ENCODE measurements around the gene ATP5MG. TPM values are rescaled to one million over a fixed set of nuclear protein-coding genes. Genes with fewer than 3 reads are reported as not detected.

ATP5MG gene
- total RNA-seq, 2 donors from 2014 or later = 214 to 283 TPM

DNA sequence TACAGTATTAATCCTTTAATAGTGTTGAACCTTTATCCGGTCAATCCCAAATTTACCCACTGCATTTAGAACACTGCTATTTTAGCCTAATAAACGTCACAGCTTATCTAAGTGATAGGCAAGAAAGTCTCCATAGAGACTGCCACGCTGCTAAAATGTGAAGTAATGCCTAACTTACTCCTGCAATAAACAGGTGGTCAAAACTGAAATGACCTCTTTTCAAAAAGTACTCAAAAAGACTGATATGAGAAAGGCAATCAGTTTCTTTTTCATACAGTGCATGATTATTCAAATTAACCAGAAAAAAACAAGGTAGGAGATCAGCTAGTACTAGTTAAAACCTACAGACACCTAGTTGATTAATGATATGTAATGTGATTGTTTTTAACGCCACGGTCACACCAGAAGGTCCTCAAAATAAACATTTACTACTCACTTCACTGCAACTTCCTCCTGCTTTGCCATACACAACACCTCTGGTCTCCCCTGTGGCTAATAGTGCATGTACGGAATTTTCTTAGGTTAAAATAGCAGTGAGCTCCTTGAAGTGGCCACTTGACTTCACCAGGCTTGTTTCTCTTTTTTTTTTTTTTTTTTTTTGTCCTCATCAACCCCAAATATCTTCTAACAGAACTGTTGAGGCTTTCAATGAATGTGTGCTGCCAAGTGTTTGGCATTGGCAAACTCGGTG is 8.8 kb downstream of the ATP5MG start:
- no peaks in the 10 kb centered on the region for H3K9me3 ChIP-seq (ENCODE audit: control insufficient read depth, low read length)
- Mint-ChIP-seq H3K9me3 (no peaks in the 10 kb centered on the region), H3K4me3 (no peak overlapping the region), H3K4me1 (peaks cover 11% of the 10 kb centered on the region), H3K27me3 (ENCODE audit: insufficient read depth) (no peaks in the 10 kb centered on the region), H3K36me3 (ENCODE audit: low read depth) (peaks cover 25% of the 10 kb centered on the region), H3K27ac (no peak overlapping the region)
- H3K36me3 ChIP-seq (ENCODE audit: control insufficient read depth, insufficient read depth, low read length) = peaks cover 41% of the 10 kb centered on the region
- H3K27me3 ChIP-seq (ENCODE audit: control insufficient read depth, insufficient read depth, low read length, poor library complexity, severe bottlenecking) = no peaks in the 10 kb centered on the region
- TF ChIP-seq, protein P1, sequence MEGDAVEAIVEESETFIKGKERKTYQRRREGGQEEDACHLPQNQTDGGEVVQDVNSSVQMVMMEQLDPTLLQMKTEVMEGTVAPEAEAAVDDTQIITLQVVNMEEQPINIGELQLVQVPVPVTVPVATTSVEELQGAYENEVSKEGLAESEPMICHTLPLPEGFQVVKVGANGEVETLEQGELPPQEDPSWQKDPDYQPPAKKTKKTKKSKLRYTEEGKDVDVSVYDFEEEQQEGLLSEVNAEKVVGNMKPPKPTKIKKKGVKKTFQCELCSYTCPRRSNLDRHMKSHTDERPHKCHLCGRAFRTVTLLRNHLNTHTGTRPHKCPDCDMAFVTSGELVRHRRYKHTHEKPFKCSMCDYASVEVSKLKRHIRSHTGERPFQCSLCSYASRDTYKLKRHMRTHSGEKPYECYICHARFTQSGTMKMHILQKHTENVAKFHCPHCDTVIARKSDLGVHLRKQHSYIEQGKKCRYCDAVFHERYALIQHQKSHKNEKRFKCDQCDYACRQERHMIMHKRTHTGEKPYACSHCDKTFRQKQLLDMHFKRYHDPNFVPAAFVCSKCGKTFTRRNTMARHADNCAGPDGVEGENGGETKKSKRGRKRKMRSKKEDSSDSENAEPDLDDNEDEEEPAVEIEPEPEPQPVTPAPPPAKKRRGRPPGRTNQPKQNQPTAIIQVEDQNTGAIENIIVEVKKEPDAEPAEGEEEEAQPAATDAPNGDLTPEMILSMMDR (conservative IDR thresholded peaks at IDR 0.05) = no peak
- 95 to 97% methylated on average over 5 of the region's 7 CpGs for WGBS, 2 experiments (ENCODE audit: insufficient coverage in 1 of 2, insufficient read length in 1 of 2)
- no peaks in the 10 kb centered on the region for H3K4me1 ChIP-seq (ENCODE audit: control insufficient read depth, insufficient read depth, low read length)
- no peak for DNase-seq
- no peak overlapping the region for H3K9ac ChIP-seq (ENCODE audit: extremely low read depth, low read length, poor library complexity, severe bottlenecking)
- H3K27ac ChIP-seq (ENCODE audit: low read depth, low read length) = no peak overlapping the region
- H3K4me3 ChIP-seq (ENCODE audit: low read length) = no peak overlapping the region

DNA sequence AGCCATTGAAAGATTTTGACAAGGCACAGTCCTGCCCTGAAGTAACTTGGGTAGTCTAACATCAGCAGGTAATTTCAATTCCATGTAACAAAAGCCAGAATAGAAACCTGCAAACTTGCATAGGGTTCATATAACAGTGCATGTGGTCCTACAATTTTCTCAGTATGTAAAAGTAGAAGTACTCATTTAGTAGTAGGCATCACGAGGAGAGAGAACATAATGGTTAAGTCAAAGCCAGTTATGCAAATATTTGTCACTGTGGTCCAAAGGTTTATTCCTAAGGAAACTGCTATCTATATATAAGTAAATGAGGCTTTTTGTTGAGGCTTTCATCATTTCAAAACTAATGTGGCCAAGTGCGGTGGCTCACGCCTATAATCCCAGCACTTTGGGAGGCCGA is 10.1 kb downstream of the ATP5MG start:
- H3K27me3 ChIP-seq (ENCODE audit: control insufficient read depth, insufficient read depth, low read length, poor library complexity, severe bottlenecking) = no peaks in the 10 kb centered on the region
- no peaks in the 10 kb centered on the region for H3K27me3 Mint-ChIP-seq (ENCODE audit: insufficient read depth)
- H3K4me3 ChIP-seq (ENCODE audit: low read length) = no peak overlapping the region
- no peak overlapping the region for H3K27ac ChIP-seq (ENCODE audit: low read depth, low read length)
- no peak overlapping the region for H3K9ac ChIP-seq (ENCODE audit: extremely low read depth, low read length, poor library complexity, severe bottlenecking)
- peaks cover 31% of the 10 kb centered on the region for H3K36me3 ChIP-seq (ENCODE audit: control insufficient read depth, insufficient read depth, low read length)
- H3K9me3 ChIP-seq (ENCODE audit: control insufficient read depth, low read length) = no peaks in the 10 kb centered on the region
- H3K4me1 ChIP-seq (ENCODE audit: control insufficient read depth, insufficient read depth, low read length) = peaks cover 3% of the 10 kb centered on the region
- H3K9me3 Mint-ChIP-seq = no peaks in the 10 kb centered on the region
- WGBS, 2 experiments (ENCODE audit: insufficient coverage in 1 of 2, insufficient read length in 1 of 2) = 83 to 96% methylated on average over 4 of the region's 4 CpGs
- TF ChIP-seq, protein P1 (conservative IDR thresholded peaks at IDR 0.05) = no peak
- no peak overlapping the region for H3K4me3 Mint-ChIP-seq
- no peak for DNase-seq
- H3K36me3 Mint-ChIP-seq (ENCODE audit: low read depth) = peaks cover 20% of the 10 kb centered on the region
- no peak overlapping the region for H3K27ac Mint-ChIP-seq
- H3K4me1 Mint-ChIP-seq = peaks cover 11% of the 10 kb centered on the region

DNA sequence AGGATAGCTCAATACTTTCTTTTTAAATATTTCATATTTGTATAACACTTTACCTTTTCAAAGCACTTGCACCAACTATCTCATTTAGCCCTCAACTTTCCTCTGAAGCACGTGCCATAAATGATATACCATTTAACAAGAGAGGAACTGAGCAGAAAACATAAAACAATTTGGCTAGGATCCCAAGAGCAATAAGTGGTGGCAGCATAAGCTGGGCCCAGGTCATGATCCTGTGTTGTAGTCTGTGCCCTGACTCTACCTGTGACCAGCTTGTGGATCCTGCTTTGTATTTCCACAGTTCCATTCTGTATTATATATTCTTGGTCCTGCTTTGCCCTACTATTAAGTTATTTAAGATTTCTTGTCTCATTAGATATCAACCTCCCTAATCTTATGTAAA is 11.5 kb downstream of the ATP5MG start:
- WGBS, 2 experiments (ENCODE audit: insufficient coverage in 1 of 2, insufficient read length in 1 of 2) = 83 to 86% methylated on average over 1 of the region's 1 CpG
- Histone ChIP-seq H3K27ac (ENCODE audit: low read depth, low read length) (no peak overlapping the region), H3K27me3 (ENCODE audit: control insufficient read depth, insufficient read depth, low read length, poor library complexity, severe bottlenecking) (no peaks in the 10 kb centered on the region), H3K9me3 (ENCODE audit: control insufficient read depth, low read length) (no peaks in the 10 kb centered on the region), H3K36me3 (ENCODE audit: control insufficient read depth, insufficient read depth, low read length) (peaks cover 19% of the 10 kb centered on the region), H3K9ac (ENCODE audit: extremely low read depth, low read length, poor library complexity, severe bottlenecking) (no peak overlapping the region), H3K4me1 (ENCODE audit: control insufficient read depth, insufficient read depth, low read length) (peaks cover 3% of the 10 kb centered on the region), H3K4me3 (ENCODE audit: low read length) (no peak overlapping the region)
- Mint-ChIP-seq H3K9me3 (no peaks in the 10 kb centered on the region), H3K4me1 (peaks cover 11% of the 10 kb centered on the region), H3K36me3 (ENCODE audit: low read depth) (peaks cover 6% of the 10 kb centered on the region), H3K4me3 (no peak overlapping the region), H3K27ac (no peak overlapping the region), H3K27me3 (ENCODE audit: insufficient read depth) (no peaks in the 10 kb centered on the region)
- TF ChIP-seq, protein P1 (conservative IDR thresholded peaks at IDR 0.05) = no peak
- no peak for DNase-seq
